ENCODE data around the gene TMBIM4.

DNA sequence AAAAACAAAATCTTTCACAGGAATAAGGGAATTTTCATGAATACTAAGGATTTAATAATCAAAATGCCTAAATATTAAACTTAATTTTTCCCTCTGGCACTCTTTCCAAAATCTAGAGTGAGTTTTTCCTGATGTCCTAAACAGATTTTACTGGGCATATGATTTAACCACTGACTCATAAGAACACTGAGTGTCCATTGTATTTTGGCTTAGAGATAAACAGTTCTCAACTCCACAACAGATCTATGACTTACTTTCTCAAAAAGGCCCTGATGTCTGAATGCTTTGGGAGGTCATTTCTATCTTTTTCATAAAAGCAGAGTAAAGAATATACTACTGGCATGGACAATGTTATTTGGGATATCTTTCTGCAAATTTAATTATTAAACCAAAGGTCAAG, 15.0 kb downstream of the TMBIM4 start:
- no peak for TF ChIP-seq POLR2AphosphoS5 (IDR thresholded peaks at IDR 0.05; ENCODE audit: low read depth)
- TF ChIP-seq, protein P1, sequence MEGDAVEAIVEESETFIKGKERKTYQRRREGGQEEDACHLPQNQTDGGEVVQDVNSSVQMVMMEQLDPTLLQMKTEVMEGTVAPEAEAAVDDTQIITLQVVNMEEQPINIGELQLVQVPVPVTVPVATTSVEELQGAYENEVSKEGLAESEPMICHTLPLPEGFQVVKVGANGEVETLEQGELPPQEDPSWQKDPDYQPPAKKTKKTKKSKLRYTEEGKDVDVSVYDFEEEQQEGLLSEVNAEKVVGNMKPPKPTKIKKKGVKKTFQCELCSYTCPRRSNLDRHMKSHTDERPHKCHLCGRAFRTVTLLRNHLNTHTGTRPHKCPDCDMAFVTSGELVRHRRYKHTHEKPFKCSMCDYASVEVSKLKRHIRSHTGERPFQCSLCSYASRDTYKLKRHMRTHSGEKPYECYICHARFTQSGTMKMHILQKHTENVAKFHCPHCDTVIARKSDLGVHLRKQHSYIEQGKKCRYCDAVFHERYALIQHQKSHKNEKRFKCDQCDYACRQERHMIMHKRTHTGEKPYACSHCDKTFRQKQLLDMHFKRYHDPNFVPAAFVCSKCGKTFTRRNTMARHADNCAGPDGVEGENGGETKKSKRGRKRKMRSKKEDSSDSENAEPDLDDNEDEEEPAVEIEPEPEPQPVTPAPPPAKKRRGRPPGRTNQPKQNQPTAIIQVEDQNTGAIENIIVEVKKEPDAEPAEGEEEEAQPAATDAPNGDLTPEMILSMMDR (conservative IDR thresholded peaks at IDR 0.05; ENCODE audit: low read depth in 2 of 2), result no peak
- TF ChIP-seq ZNF331 (CRISPR knock-in tag; IDR thresholded peaks at IDR 0.05; ENCODE audit: low read depth), result no peak
- no peak for TF ChIP-seq EZH2 (IDR thresholded peaks at IDR 0.05; ENCODE audit: low read depth, unreplicated experiment)
- no peak for TF ChIP-seq REST (IDR thresholded peaks at IDR 0.05; ENCODE audit: unreplicated experiment)
- TF ChIP-seq ETS1 (IDR thresholded peaks at IDR 0.05), result no peak
- TF ChIP-seq CREB1 (CRISPR knock-in tag; IDR thresholded peaks at IDR 0.05; ENCODE audit: low read depth), result no peak
- TF ChIP-seq EZH2phosphoT487 (IDR thresholded peaks at IDR 0.05; ENCODE audit: unreplicated experiment), result no peak
- no peak for TF ChIP-seq JUNB (IDR thresholded peaks at IDR 0.05; ENCODE audit: unreplicated experiment)
- TF ChIP-seq ZNF462 (CRISPR knock-in tag; IDR thresholded peaks at IDR 0.05), result no peak
